Measurements from ENCODE around the gene PLD1.
"Not testable (repeated sequence)": the region's sequence is repeated elsewhere in the genome, so short reads cannot be mapped to it uniquely, and the experiment has no call there.

The PLD1 gene

GRCh38 chr3:171565481-171566058 is 244.7 kb downstream of the PLD1 start:
- H3K4me3 ChIP-seq (ENCODE audit: low read depth, low read length) = no peak overlapping the region
- TF ChIP-seq CTCF (IDR thresholded peaks at IDR 0.05; ENCODE audit: borderline replicate concordance, insufficient read depth, low read depth, low read length) = no peak

GRCh38 chr3:171564748-171565480 is 245.4 kb downstream of the PLD1 start:
- no peak overlapping the region for H3K4me3 ChIP-seq (ENCODE audit: low read depth, low read length)
- TF ChIP-seq CTCF (IDR thresholded peaks at IDR 0.05; ENCODE audit: borderline replicate concordance, insufficient read depth, low read depth, low read length) = no peak

GRCh38 chr3:171563298-171563697 is 247.0 kb downstream of the PLD1 start:
- TF ChIP-seq CTCF (IDR thresholded peaks at IDR 0.05; ENCODE audit: borderline replicate concordance, insufficient read depth, low read depth, low read length) = no peak
- H3K4me3 ChIP-seq (ENCODE audit: low read depth, low read length) = no peak overlapping the region

- H3K4me3 ChIP-seq (ENCODE audit: low read depth, low read length) = not testable (repeated sequence)
Measured at GRCh38 chr3:171562459-171562858, 247.8 kb downstream of the PLD1 start.

- H3K4me3 ChIP-seq (ENCODE audit: low read depth, low read length) = no peak overlapping the region
- no peak for TF ChIP-seq CTCF (IDR thresholded peaks at IDR 0.05; ENCODE audit: borderline replicate concordance, insufficient read depth, low read depth, low read length)
Measured at GRCh38 chr3:171561596-171562323, 248.5 kb downstream of the PLD1 start.

- H3K4me3 ChIP-seq (ENCODE audit: low read depth, low read length) = no peak overlapping the region
- TF ChIP-seq CTCF (IDR thresholded peaks at IDR 0.05; ENCODE audit: borderline replicate concordance, insufficient read depth, low read depth, low read length) = no peak
Measured at GRCh38 chr3:171559586-171559985, 250.7 kb downstream of the PLD1 start.

- H3K4me3 ChIP-seq (ENCODE audit: low read depth, low read length) = no peak overlapping the region
- TF ChIP-seq CTCF (IDR thresholded peaks at IDR 0.05; ENCODE audit: borderline replicate concordance, insufficient read depth, low read depth, low read length) = no peak
Measured at GRCh38 chr3:171558188-171558696, 252.0 kb downstream of the PLD1 start.

Data from GM12875 (cell line).